HL-60 (cell line): ENCODE results near the gene ELF2.

Experiments
- DNase-seq, 2 experiments: peaks; one replicate each; pipeline ENCODE4 v3.0.0-alpha.2; 2010 to 2020; ENCODE audit warnings: low read depth in 1 of 2, low spot score in 1 of 2
- H3K27ac ChIP-seq: fragments of 250-450 bp; sonication (Bioruptor Pico); replicated peaks from 2 replicates; pipeline ENCODE4 v1.5.1; 2020; ENCODE audit warnings: mild to moderate bottlenecking, moderate library complexity
- H3K27me3 ChIP-seq: fragments of 250-450 bp; sonication (Bioruptor Pico); 2 replicates; pipeline ENCODE4 v1.5.1; 2021; ENCODE audit warnings: mild to moderate bottlenecking, moderate library complexity; ENCODE audit not compliant: insufficient read depth, poor library complexity, severe bottlenecking
- H3K4me3 ChIP-seq: replicated peaks from 2 replicates; pipeline ENCODE4 v1.5.1; 2011; ENCODE audit warnings: mild to moderate bottlenecking, control low read depth, low read length; ENCODE audit not compliant: insufficient read depth
- GABPA ChIP-seq: IDR thresholded peaks from 2 replicates; pipeline ENCODE4 v1.6.1; 2012; ENCODE audit warnings: low read depth
- POLR2AphosphoS5 ChIP-seq: IDR thresholded peaks from 2 replicates; pipeline ENCODE4 v1.6.1; 2012; ENCODE audit warnings: low read depth
- SPI1 ChIP-seq: IDR thresholded peaks from 2 replicates; pipeline ENCODE4 v1.6.1; 2012; ENCODE audit warnings: low read depth, mild to moderate bottlenecking, borderline replicate concordance
- TF ChIP-seq, protein P1 (sequence below): IDR thresholded peaks from one replicate; pipeline ENCODE4 v1.5.1; 2011; ENCODE audit warnings: low read length, control low read depth, inconsistent platforms; ENCODE audit not compliant: insufficient read depth
- TF ChIP-seq, protein P2 (sequence below): IDR thresholded peaks from 2 replicates; pipeline ENCODE4 v1.6.1; 2012; ENCODE audit warnings: low read depth; ENCODE audit not compliant: insufficient replicate concordance

Gene ELF2

GRCh38 chr4:139108567-139109128, 68.4 kb downstream of the ELF2 start:
- H3K27ac ChIP-seq, result no peak overlapping the region

GRCh38 chr4:139099366-139099982, 77.5 kb downstream of the ELF2 start:
- TF ChIP-seq, protein P1, sequence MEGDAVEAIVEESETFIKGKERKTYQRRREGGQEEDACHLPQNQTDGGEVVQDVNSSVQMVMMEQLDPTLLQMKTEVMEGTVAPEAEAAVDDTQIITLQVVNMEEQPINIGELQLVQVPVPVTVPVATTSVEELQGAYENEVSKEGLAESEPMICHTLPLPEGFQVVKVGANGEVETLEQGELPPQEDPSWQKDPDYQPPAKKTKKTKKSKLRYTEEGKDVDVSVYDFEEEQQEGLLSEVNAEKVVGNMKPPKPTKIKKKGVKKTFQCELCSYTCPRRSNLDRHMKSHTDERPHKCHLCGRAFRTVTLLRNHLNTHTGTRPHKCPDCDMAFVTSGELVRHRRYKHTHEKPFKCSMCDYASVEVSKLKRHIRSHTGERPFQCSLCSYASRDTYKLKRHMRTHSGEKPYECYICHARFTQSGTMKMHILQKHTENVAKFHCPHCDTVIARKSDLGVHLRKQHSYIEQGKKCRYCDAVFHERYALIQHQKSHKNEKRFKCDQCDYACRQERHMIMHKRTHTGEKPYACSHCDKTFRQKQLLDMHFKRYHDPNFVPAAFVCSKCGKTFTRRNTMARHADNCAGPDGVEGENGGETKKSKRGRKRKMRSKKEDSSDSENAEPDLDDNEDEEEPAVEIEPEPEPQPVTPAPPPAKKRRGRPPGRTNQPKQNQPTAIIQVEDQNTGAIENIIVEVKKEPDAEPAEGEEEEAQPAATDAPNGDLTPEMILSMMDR, result peak; percentile 77
- no peak for TF ChIP-seq POLR2AphosphoS5
- Histone ChIP-seq H3K27me3 (no peaks in the 10 kb centered on the region), H3K4me3 (no peak overlapping the region), H3K27ac (no peak overlapping the region)
- peak; percentile 56 to 76 for DNase-seq

More at GRCh38 chr4:139108567-139109128, 68.4 kb downstream of the ELF2 start:
- TF ChIP-seq SPI1, result no peak
- no peak for TF ChIP-seq GABPA
- TF ChIP-seq, protein P1, result no peak
- TF ChIP-seq POLR2AphosphoS5, result no peak
- TF ChIP-seq, protein P2, sequence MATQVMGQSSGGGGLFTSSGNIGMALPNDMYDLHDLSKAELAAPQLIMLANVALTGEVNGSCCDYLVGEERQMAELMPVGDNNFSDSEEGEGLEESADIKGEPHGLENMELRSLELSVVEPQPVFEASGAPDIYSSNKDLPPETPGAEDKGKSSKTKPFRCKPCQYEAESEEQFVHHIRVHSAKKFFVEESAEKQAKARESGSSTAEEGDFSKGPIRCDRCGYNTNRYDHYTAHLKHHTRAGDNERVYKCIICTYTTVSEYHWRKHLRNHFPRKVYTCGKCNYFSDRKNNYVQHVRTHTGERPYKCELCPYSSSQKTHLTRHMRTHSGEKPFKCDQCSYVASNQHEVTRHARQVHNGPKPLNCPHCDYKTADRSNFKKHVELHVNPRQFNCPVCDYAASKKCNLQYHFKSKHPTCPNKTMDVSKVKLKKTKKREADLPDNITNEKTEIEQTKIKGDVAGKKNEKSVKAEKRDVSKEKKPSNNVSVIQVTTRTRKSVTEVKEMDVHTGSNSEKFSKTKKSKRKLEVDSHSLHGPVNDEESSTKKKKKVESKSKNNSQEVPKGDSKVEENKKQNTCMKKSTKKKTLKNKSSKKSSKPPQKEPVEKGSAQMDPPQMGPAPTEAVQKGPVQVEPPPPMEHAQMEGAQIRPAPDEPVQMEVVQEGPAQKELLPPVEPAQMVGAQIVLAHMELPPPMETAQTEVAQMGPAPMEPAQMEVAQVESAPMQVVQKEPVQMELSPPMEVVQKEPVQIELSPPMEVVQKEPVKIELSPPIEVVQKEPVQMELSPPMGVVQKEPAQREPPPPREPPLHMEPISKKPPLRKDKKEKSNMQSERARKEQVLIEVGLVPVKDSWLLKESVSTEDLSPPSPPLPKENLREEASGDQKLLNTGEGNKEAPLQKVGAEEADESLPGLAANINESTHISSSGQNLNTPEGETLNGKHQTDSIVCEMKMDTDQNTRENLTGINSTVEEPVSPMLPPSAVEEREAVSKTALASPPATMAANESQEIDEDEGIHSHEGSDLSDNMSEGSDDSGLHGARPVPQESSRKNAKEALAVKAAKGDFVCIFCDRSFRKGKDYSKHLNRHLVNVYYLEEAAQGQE, result no peak
- H3K27me3 ChIP-seq, result no peaks in the 10 kb centered on the region
- DNase-seq, result no peak
- H3K4me3 ChIP-seq, result no peak overlapping the region

DNA sequence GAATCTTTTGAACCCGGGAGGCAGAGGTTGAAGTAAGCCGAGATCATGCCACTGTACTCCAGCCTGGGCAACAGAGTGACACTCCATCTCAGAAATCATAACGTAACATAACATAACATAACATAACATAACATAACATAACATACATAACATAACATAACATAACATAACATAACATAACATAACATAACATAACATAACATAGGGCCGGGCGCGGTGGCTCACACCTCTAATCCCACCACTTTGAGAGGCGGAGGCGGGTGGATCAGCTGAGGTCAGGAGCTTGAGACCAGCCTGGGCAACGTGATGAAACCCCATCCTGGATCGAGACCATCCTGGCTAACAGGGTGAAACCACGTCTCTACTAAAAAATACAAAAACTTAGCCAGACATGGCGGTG, 84.7 kb downstream of the ELF2 start:
- Histone ChIP-seq H3K27ac (no peak overlapping the region), H3K27me3 (no peaks in the 10 kb centered on the region), H3K4me3 (no peak overlapping the region)
- no peak for DNase-seq
- no peak for TF ChIP-seq GABPA
- TF ChIP-seq POLR2AphosphoS5, result no peak
- no peak for TF ChIP-seq SPI1
- TF ChIP-seq, protein P1, result no peak
- TF ChIP-seq, protein P2, result no peak

GRCh38 chr4:139085141-139085540, 91.9 kb downstream of the ELF2 start:
- TF ChIP-seq SPI1 (no peak), POLR2AphosphoS5 (no peak), GABPA (no peak)
- TF ChIP-seq, protein P1, result no peak
- TF ChIP-seq, protein P2, result no peak
- no peaks in the 10 kb centered on the region for H3K27me3 ChIP-seq
- H3K4me3 ChIP-seq, result no peak overlapping the region
- no peak for DNase-seq
- H3K27ac ChIP-seq, result peak overlapping the region; percentile 92
